ENCODE measurements around the gene CNOT3. TPM values are rescaled to one million over a fixed set of nuclear protein-coding genes. Genes with fewer than 3 reads are reported as not detected.

The CNOT3 gene
- total RNA-seq, 1 experiment from 2014 or later, result 91.2 TPM

DNA sequence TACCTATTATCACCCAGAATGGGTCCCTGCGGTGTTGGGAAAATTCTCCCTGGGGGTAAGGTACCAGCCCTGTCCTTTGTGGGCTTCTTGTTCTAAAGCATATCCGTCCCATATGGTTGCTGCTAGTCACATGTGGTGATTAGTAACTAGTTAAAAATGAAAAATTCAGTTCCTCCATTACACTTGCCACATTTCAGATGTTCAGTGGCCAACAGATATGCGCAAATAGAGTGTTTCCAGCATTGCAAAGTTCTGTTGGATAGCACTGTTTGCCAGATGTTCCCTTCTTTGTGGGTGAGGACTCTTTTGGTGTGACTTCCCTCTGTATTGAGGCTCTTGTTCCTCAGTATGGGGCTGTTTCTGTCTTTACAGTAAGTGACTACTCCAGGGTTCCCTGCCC lies 3.8 kb downstream of the CNOT3 start:
- no peaks in the 10 kb centered on the region for H3K4me1 ChIP-seq (ENCODE audit: insufficient read depth, low read length)
- no peak overlapping the region for H3K56ac ChIP-seq (ENCODE audit: insufficient read length, low read depth, low read length)
- WGBS (ENCODE audit: extremely low coverage, insufficient read length, low lambda C conversion rate), result no CpG with 5 or more reads among the region's 3 CpGs
- no peak overlapping the region for H3K14ac ChIP-seq (ENCODE audit: insufficient read depth, low read length)
- no peak overlapping the region for H2BK20ac ChIP-seq (ENCODE audit: low read depth, low read length, poor library complexity, severe bottlenecking)
- H4K91ac ChIP-seq (ENCODE audit: insufficient read length, low read depth, low read length), result no peak overlapping the region
- H2BK15ac ChIP-seq (ENCODE audit: low read depth, low read length), result no peak overlapping the region
- H4K8ac ChIP-seq (replicated peaks; ENCODE audit: insufficient read length, low read depth, low read length), result no peak overlapping the region
- H3K27ac ChIP-seq (ENCODE audit: insufficient read length, low read depth, low read length), result no peak overlapping the region
- H3K4ac ChIP-seq (ENCODE audit: low read depth, low read length), result no peak overlapping the region
- H4K5ac ChIP-seq (ENCODE audit: insufficient read length, low read depth, low read length), result no peak overlapping the region
- H2AFZ ChIP-seq (ENCODE audit: low read length), result no peak overlapping the region
- no peaks in the 10 kb centered on the region for H3K27me3 ChIP-seq (ENCODE audit: insufficient read depth, low read length)
- H2BK120ac ChIP-seq (ENCODE audit: low read depth, low read length, poor library complexity, severe bottlenecking), result no peak overlapping the region
- no peak overlapping the region for H3K4me3 Mint-ChIP-seq
- no peak overlapping the region for H2BK12ac ChIP-seq (ENCODE audit: insufficient read length, low read depth, low read length)
- H3K18ac ChIP-seq (ENCODE audit: insufficient read length, low read depth, low read length), result no peak overlapping the region
- peaks cover 24 to 26% of the 10 kb centered on the region in 2 experiments for H3K4me1 Mint-ChIP-seq
- no peak overlapping the region for H3K23ac ChIP-seq (ENCODE audit: insufficient read length, low read depth, low read length)
- peaks cover 13% of the 10 kb centered on the region for H3K79me1 ChIP-seq (ENCODE audit: insufficient read depth, low read depth, low read length, poor library complexity, severe bottlenecking)
- TF ChIP-seq, protein P1, sequence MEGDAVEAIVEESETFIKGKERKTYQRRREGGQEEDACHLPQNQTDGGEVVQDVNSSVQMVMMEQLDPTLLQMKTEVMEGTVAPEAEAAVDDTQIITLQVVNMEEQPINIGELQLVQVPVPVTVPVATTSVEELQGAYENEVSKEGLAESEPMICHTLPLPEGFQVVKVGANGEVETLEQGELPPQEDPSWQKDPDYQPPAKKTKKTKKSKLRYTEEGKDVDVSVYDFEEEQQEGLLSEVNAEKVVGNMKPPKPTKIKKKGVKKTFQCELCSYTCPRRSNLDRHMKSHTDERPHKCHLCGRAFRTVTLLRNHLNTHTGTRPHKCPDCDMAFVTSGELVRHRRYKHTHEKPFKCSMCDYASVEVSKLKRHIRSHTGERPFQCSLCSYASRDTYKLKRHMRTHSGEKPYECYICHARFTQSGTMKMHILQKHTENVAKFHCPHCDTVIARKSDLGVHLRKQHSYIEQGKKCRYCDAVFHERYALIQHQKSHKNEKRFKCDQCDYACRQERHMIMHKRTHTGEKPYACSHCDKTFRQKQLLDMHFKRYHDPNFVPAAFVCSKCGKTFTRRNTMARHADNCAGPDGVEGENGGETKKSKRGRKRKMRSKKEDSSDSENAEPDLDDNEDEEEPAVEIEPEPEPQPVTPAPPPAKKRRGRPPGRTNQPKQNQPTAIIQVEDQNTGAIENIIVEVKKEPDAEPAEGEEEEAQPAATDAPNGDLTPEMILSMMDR (conservative IDR thresholded peaks at IDR 0.05), result no peak
- H3K9me3 ChIP-seq (ENCODE audit: control insufficient read depth, low read depth, low read length), result no peaks in the 10 kb centered on the region
- peaks cover 24% of the 10 kb centered on the region; the same call in 1 of the 2 replicates for H3K79me2 ChIP-seq (ENCODE audit: insufficient read depth, low read length)
- H4K20me1 ChIP-seq (ENCODE audit: control insufficient read depth, insufficient read depth, insufficient read length), result no peaks in the 10 kb centered on the region
- H3K9ac ChIP-seq (ENCODE audit: extremely low read depth, insufficient read length, low read length), result no peak overlapping the region
- H3T11ph ChIP-seq (ENCODE audit: low read length), result no peak overlapping the region
- no peak overlapping the region for H2AK5ac ChIP-seq (ENCODE audit: insufficient read length, low read length)
- H3K9me3 Mint-ChIP-seq, result no peaks in the 10 kb centered on the region; a peak in 2 of 5 replicates
- DNase-seq, result no peak
- H3K27me3 Mint-ChIP-seq (ENCODE audit: low read depth), result 0 out of 2 replicates have a peak, but pooled peaks cover 1% of the 10 kb centered on the region
- H3K27ac Mint-ChIP-seq, result no peak overlapping the region; a peak in 1 of 7 replicates
- H2BK5ac ChIP-seq (ENCODE audit: insufficient read length, low read length), result no peak overlapping the region
- peaks cover 4% of the 10 kb centered on the region for H3K23me2 ChIP-seq (ENCODE audit: insufficient read length, low read depth, low read length, poor library complexity, severe bottlenecking)
- H3K4me2 ChIP-seq (ENCODE audit: insufficient read depth, insufficient read length, low read length), result no peak overlapping the region
- H3K36me3 Mint-ChIP-seq (ENCODE audit: insufficient read depth in 1 of 3, low read depth in 3 of 3), result peaks cover 57 to 73% (median 63%) of the 10 kb centered on the region in 3 experiments

Data from H9 (cell line).